PFSK-1 (cell line): Measurements from ENCODE around the gene GPR142.

Experiments
- FOXP2 ChIP-seq: optimal IDR thresholded peaks from 2 replicates; pipeline ENCODE3; 2011; ENCODE audit warnings: borderline replicate concordance, control low read depth, inconsistent platforms; ENCODE audit not compliant: insufficient read depth; ENCODE audit errors: extremely low read length, extremely low read depth
- POLR2AphosphoS5 ChIP-seq: IDR thresholded peaks from 2 replicates; pipeline ENCODE4 v1.6.1; 2012; ENCODE audit warnings: low read depth, mild to moderate bottlenecking, control low read depth, low read length, moderate library complexity
- TAF1 ChIP-seq: IDR thresholded peaks from 2 replicates; pipeline ENCODE4 v1.6.1; 2012; ENCODE audit warnings: low read length, control low read depth, borderline replicate concordance; ENCODE audit not compliant: insufficient read depth
- TF ChIP-seq, protein P1 (sequence below), 2 experiments: IDR thresholded peaks; 2 replicates each; pipeline versions ENCODE4 v1.6.1 to v1.8.0; 2011 to 2012; ENCODE audit warnings: low read depth in 2 of 2, low read length in 2 of 2, control low read depth in 1 of 2, inconsistent platforms in 1 of 2, mild to moderate bottlenecking in 1 of 2, moderate library complexity in 1 of 2; ENCODE audit not compliant: insufficient read depth in 1 of 2

DNA sequence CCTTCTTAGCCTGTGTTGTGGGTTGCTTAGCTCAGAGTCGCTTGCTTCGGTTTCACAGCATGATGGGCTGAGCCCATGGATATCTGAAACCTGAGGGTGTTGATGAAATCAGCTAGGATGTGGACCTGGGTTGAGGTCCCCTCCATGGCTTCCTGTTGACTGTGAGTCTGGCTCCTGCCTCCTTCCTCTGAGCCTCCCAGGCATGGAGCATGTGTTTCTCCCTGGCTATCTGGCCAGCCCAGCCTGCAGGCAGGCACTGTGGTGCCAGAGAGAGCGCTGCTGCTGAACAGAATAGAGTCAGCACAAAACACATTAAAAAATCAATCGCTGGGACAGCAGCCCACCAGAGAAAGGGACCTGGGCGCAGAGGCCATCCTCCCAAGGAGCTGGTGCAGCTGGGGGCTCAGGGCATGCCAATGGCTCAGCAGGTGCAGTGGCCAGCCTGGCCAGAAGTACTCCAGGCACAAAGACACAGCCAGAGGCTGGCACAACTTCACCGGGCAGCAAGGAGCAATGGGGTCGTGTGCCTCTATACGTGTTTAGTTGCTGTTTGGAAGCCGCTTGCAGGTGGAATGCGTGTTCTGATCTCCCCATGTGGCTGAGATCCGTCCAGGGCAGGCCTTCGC is 36.3 kb downstream of the GPR142 start:
- no peak for TF ChIP-seq TAF1
- no peak for TF ChIP-seq FOXP2
- TF ChIP-seq, protein P1, sequence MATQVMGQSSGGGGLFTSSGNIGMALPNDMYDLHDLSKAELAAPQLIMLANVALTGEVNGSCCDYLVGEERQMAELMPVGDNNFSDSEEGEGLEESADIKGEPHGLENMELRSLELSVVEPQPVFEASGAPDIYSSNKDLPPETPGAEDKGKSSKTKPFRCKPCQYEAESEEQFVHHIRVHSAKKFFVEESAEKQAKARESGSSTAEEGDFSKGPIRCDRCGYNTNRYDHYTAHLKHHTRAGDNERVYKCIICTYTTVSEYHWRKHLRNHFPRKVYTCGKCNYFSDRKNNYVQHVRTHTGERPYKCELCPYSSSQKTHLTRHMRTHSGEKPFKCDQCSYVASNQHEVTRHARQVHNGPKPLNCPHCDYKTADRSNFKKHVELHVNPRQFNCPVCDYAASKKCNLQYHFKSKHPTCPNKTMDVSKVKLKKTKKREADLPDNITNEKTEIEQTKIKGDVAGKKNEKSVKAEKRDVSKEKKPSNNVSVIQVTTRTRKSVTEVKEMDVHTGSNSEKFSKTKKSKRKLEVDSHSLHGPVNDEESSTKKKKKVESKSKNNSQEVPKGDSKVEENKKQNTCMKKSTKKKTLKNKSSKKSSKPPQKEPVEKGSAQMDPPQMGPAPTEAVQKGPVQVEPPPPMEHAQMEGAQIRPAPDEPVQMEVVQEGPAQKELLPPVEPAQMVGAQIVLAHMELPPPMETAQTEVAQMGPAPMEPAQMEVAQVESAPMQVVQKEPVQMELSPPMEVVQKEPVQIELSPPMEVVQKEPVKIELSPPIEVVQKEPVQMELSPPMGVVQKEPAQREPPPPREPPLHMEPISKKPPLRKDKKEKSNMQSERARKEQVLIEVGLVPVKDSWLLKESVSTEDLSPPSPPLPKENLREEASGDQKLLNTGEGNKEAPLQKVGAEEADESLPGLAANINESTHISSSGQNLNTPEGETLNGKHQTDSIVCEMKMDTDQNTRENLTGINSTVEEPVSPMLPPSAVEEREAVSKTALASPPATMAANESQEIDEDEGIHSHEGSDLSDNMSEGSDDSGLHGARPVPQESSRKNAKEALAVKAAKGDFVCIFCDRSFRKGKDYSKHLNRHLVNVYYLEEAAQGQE (IDR thresholded peaks at IDR 0.05; ENCODE audit: insufficient read depth in 1 of 2, low read depth in 2 of 2, low read length in 2 of 2): no peak
- TF ChIP-seq POLR2AphosphoS5: no peak
